Peyer's patch (tissue), 4 donors: ENCODE results near the gene ZNF343.

Experiments
- CTCF ChIP-seq, 6 experiments: fragments of 450-650 bp in 4 of 6; fragments of 200-600 bp in 2 of 6; sonication (generic) in 1 of 6; IDR thresholded peaks; one replicate each; pipeline ENCODE4 v1.5.1; 2017 to 2019; ENCODE audit warnings: antibody characterized with exemption in 6 of 6, mild to moderate bottlenecking in 3 of 6, moderate library complexity in 1 of 6
- POLR2A ChIP-seq, 2 donors: fragments of 450-650 bp; IDR thresholded peaks; one replicate each; pipeline ENCODE4 v1.5.1; 2017; ENCODE audit warnings: antibody characterized with exemption in 2 of 2, mild to moderate bottlenecking in 2 of 2, moderate library complexity in 2 of 2

DNA sequence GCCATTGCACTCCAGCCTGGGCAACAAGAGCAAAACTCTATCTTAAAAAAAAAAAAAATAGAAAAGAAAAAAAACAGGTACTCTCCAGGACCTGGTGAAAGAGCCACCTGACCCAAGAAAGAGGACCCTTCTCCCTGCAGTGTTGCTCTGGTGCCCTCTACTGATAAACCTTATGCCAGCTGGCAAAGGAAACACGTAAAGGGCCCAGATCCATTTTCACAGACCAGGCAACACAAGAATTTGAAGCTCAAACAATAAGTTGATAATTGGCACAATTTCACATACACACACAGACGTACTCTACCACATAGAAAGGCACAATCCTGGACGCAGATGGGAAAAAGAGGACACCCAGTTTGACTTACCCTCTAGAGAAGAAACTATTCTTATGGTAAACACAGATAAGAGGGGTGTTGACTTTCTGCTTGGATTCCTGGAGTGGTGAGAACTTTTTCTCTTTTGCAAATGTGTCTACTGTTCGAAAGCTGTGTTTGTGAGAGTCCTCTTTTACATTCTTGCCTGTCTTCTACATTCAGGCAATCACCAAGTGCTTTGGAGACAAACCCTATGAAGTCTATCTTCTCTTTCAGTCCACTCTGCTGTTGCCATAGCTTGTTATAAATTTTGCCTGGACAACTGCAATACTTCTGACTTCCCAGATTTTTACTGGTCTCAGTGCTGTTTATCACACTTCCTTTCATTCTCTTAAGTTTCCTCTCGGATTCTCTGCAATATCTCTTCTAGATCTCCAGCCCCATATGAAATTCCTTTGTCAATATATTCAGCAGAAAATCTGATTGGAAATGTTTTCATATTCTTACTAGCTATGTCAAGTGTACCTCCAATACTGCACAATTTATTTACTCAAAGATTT lies 31.7 kb downstream of the ZNF343 start:
- no peak for TF ChIP-seq POLR2A (IDR thresholded peaks at IDR 0.05)
- TF ChIP-seq CTCF (IDR thresholded peaks at IDR 0.05): no peak
